Measurements from ENCODE around the gene WDR88.

DNA sequence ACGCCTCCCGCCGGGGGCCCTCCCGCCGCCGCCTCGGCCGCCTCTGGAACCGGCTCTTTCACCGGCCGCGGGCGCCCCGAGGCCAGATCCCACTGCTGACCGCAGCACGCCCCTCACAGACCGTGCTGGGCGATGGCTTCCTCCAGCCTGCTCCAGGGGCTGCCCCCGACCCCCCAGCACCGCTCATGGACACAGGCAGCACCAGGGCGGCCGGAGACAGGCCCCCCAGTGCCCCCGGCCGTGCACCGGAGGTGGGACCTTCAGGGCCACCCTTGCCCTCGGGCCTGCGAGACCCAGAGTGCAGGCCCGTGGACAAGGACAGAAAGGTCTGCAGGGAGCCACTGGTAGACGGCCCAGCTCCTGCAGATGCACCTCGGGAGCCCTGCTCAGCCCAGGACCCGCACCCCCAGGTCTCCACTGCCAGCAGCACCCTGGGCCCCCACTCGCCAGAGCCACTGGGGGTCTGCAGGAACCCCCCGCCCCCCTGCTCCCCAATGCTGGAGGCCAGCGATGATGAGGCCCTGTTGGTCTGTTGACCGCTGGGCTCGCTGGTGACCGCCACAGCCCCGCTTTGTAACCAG, 75.2 kb downstream of the WDR88 start:
- TF ChIP-seq, protein P1, sequence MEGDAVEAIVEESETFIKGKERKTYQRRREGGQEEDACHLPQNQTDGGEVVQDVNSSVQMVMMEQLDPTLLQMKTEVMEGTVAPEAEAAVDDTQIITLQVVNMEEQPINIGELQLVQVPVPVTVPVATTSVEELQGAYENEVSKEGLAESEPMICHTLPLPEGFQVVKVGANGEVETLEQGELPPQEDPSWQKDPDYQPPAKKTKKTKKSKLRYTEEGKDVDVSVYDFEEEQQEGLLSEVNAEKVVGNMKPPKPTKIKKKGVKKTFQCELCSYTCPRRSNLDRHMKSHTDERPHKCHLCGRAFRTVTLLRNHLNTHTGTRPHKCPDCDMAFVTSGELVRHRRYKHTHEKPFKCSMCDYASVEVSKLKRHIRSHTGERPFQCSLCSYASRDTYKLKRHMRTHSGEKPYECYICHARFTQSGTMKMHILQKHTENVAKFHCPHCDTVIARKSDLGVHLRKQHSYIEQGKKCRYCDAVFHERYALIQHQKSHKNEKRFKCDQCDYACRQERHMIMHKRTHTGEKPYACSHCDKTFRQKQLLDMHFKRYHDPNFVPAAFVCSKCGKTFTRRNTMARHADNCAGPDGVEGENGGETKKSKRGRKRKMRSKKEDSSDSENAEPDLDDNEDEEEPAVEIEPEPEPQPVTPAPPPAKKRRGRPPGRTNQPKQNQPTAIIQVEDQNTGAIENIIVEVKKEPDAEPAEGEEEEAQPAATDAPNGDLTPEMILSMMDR (IDR thresholded peaks at IDR 0.05): no peak
- TF ChIP-seq POLR2A (IDR thresholded peaks at IDR 0.05) (no peak), EP300 (IDR thresholded peaks at IDR 0.05; ENCODE audit: low read depth) (no peak), POLR2AphosphoS5 (IDR thresholded peaks at IDR 0.05) (no peak)

All from transverse colon (tissue), 4 donors.